Endothelial cell of umbilical vein (primary cell): ENCODE data around the gene TTC13. TPM values are rescaled to one million over a fixed set of nuclear protein-coding genes. Genes with fewer than 3 reads are reported as not detected.

Experiments
- BruUV-seq: library from RNA; stranded (reverse); fragments of 400-500 nt; replicated peaks from 2 replicates; lab custom pipeline; 2021; lab: Mats Ljungman, UMichigan
- CTCF ChIA-PET: fragments of 300-600, 350-600 bp; sonication (Branson Sonifier 250); formaldehyde crosslinking; loops from one replicate; lab custom pipeline; 2021; ENCODE audit warnings: antibody characterized with exemption, inconsistent platforms; lab: Charles Lee
- POLR2A ChIA-PET: fragments of 300-600, 350-600 bp; sonication (Branson Sonifier 250); formaldehyde crosslinking; loops from one replicate; lab custom pipeline; 2021; ENCODE audit warnings: antibody characterized with exemption, inconsistent platforms; lab: Charles Lee
- DNase-seq: peaks from one replicate; pipeline ENCODE4 v3.0.0-alpha.2; 2011; ENCODE audit warnings: low read depth, low spot score
- FAIRE-seq: peaks from 2 replicates; lab custom pipeline; 2011; peaks lifted over from hg19 to GRCh38; lab: Jason Lieb, UNC
- H2AFZ ChIP-seq: 2 replicates; pipeline ENCODE4 v1.6.0; 2012; ENCODE audit warnings: low read depth, low read length, control low read depth, inconsistent platforms
- H3K27ac ChIP-seq: 2 replicates; pipeline ENCODE4 v1.5.1; 2011; ENCODE audit warnings: low read depth, mild to moderate bottlenecking, control low read depth, low read length, moderate library complexity; ENCODE audit not compliant: insufficient read depth
- H3K27me3 ChIP-seq, 2 experiments: 2 replicates each; pipeline versions ENCODE4 v1.6.0 to v1.6.1; 2011; ENCODE audit warnings: low read length in 2 of 2, mixed read lengths in 1 of 2; ENCODE audit not compliant: control insufficient read depth in 2 of 2, insufficient read depth in 2 of 2
- H3K36me3 ChIP-seq, 2 experiments: 2 replicates in 1 of 2; 3 replicates in 1 of 2; pipeline ENCODE4 v1.5.1; 2011; ENCODE audit warnings: low read length in 2 of 2, mild to moderate bottlenecking in 1 of 2, moderate library complexity in 1 of 2; ENCODE audit not compliant: control insufficient read depth in 2 of 2, insufficient read depth in 2 of 2; ENCODE audit errors: extremely low read depth in 1 of 2
- H3K4me1 ChIP-seq: 3 replicates; pipeline ENCODE4 v1.5.1; 2011; ENCODE audit warnings: mild to moderate bottlenecking, low read length; ENCODE audit not compliant: control insufficient read depth, insufficient read depth; ENCODE audit errors: extremely low read depth
- H3K4me2 ChIP-seq: 2 replicates; pipeline ENCODE4 v1.6.1; 2011; ENCODE audit warnings: low read length, control low read depth, mixed read lengths; ENCODE audit not compliant: insufficient read depth
- H3K4me3 ChIP-seq, 3 experiments: fragments of 200-600 bp in 1 of 3; sonication (generic), shearing (Covaris generic) in 1 of 3; replicated peaks in 1 of 3; 2 replicates each; pipeline ENCODE4 v1.5.1; 2011 to 2016; ENCODE audit warnings: control low read depth in 3 of 3, low read length in 3 of 3, mild to moderate bottlenecking in 2 of 3, inconsistent platforms in 1 of 3, low read depth in 1 of 3, moderate library complexity in 1 of 3; ENCODE audit not compliant: insufficient read depth in 1 of 3
- H3K79me2 ChIP-seq: 2 replicates; pipeline ENCODE4 v1.6.0; 2012; ENCODE audit warnings: low read length, inconsistent platforms; ENCODE audit not compliant: control insufficient read depth, insufficient read depth
- H3K9ac ChIP-seq: replicated peaks from 2 replicates; pipeline ENCODE3; 2011; ENCODE audit warnings: low read length, control low read depth; ENCODE audit not compliant: insufficient read depth; ENCODE audit errors: extremely low read depth
- H3K9me1 ChIP-seq: replicated peaks from 3 replicates; pipeline ENCODE4 v1.6.0; 2011; ENCODE audit warnings: mild to moderate bottlenecking, low read length; ENCODE audit not compliant: control insufficient read depth, insufficient read depth; ENCODE audit errors: extremely low read depth
- H3K9me3 ChIP-seq: replicated peaks from 2 replicates; pipeline ENCODE4 v1.5.1; 2012; ENCODE audit warnings: low read length, inconsistent platforms; ENCODE audit not compliant: control insufficient read depth, insufficient read depth
- H4K20me1 ChIP-seq: replicated peaks from 2 replicates; pipeline ENCODE3; 2011; ENCODE audit warnings: mild to moderate bottlenecking, low read length; ENCODE audit not compliant: control insufficient read depth, insufficient read depth; ENCODE audit errors: extremely low read depth
- CTCF ChIP-seq, 2 donors: IDR thresholded peaks; 1 replicate in 1 of 2; 2 replicates in 1 of 2; pipeline ENCODE4 v1.5.1; 2011; ENCODE audit warnings: low read length in 2 of 2, mild to moderate bottlenecking in 2 of 2, moderate library complexity in 2 of 2, control low read depth in 1 of 2, inconsistent platforms in 1 of 2, low read depth in 1 of 2; ENCODE audit not compliant: insufficient read depth in 1 of 2; ENCODE audit errors: extremely low read depth in 1 of 2
- EZH2 ChIP-seq: IDR thresholded peaks from 2 replicates; pipeline ENCODE4 v1.6.1; 2012; ENCODE audit warnings: borderline replicate concordance, low read depth, mild to moderate bottlenecking, moderate library complexity, low read length, inconsistent platforms; ENCODE audit not compliant: severe bottlenecking
- FOS ChIP-seq: IDR thresholded peaks from 2 replicates; pipeline ENCODE4 v1.6.1; 2011; ENCODE audit warnings: mild to moderate bottlenecking, low read length, moderate library complexity, borderline replicate concordance; ENCODE audit not compliant: insufficient read depth
- GATA2 ChIP-seq: IDR thresholded peaks from 2 replicates; pipeline ENCODE4 v1.7.0; 2011; ENCODE audit warnings: low read depth, mild to moderate bottlenecking, moderate library complexity, mixed read lengths, low read length; ENCODE audit not compliant: insufficient read length, insufficient read depth
- JUN ChIP-seq: IDR thresholded peaks from 2 replicates; pipeline ENCODE4 v1.6.1; 2011; ENCODE audit warnings: borderline replicate concordance, low read depth; ENCODE audit not compliant: insufficient read length, insufficient read depth
- MAX ChIP-seq: IDR thresholded peaks from 2 replicates; pipeline ENCODE4 v1.6.1; 2011; ENCODE audit not compliant: insufficient read depth, insufficient read length
- MYC ChIP-seq: IDR thresholded peaks from one replicate; pipeline ENCODE4 v1.6.1; 2011; ENCODE audit warnings: mild to moderate bottlenecking, low read depth, low read length
- POLR2A ChIP-seq: IDR thresholded peaks from 2 replicates; pipeline ENCODE4 v1.6.1; 2012; ENCODE audit warnings: low read depth, mild to moderate bottlenecking, control low read depth, low read length
- POLR2AphosphoS5 ChIP-seq: IDR thresholded peaks from 2 replicates; pipeline ENCODE4 v1.6.1; 2012; ENCODE audit warnings: low read depth, mild to moderate bottlenecking, control low read depth, low read length, moderate library complexity; ENCODE audit not compliant: insufficient read depth
- dilution Hi-C: fragments of 300-500 bp; cut with MboI; formaldehyde crosslinking; loops from one replicate; pipeline ENCODE4 v1.15.0; 2019; ENCODE audit warnings: low sequenced_read_pairs; ENCODE audit not compliant: extremely low pct_ligation_motif_present
- intact Hi-C: fragments of 100-400 bp; cut with micrococcal nuclease; formaldehyde crosslinking; loops from one replicate; pipeline ENCODE4 v1.10.0; 2022
- polyA plus RNA-seq, 4 experiments: library from polyadenylated mRNA; depleted of rRNA in 3 of 4; stranded (reverse) in 3 of 4; unstranded in 1 of 4; fragments of >200 nt; gene quantifications; 2 replicates each; pipeline versions ENCODE4 v1.2.1 to v1.2.3, GENCODE V29; 2011 to 2012; ENCODE audit warnings: missing spikeins in 1 of 4
- total RNA-seq: library from RNA; stranded (reverse); gene quantifications from 2 replicates; pipeline ENCODE4 v1.2.3, GENCODE V29; 2021

TTC13 gene
- total and polyA plus RNA-seq, 2 donors (not counting 3 experiments of a cell fraction or from before 2014, with no cell fraction given), result 8.8 to 23.9 TPM

- no TSS peak for BruUV-seq
- Histone ChIP-seq H3K4me2 (no peak overlapping the region), H3K79me2 (no peaks in the 10 kb centered on the region), H3K27me3 (no peaks in the 10 kb centered on the region), H3K27ac (no peak overlapping the region), H3K9ac (no peak overlapping the region), H3K36me3 (no peaks in the 10 kb centered on the region), H3K9me1 (no peaks in the 10 kb centered on the region), H3K9me3 (no peaks in the 10 kb centered on the region), H3K4me3 (no peak overlapping the region), H4K20me1 (no peaks in the 10 kb centered on the region), H3K4me1 (no peaks in the 10 kb centered on the region), H2AFZ (no peak overlapping the region)
- FAIRE-seq (no peak), DNase-seq (no peak)
- dilution Hi-C loops (no loop called here), intact Hi-C loops (no loop called here)
- TF ChIP-seq GATA2 (no peak), FOS (no peak), MYC (no peak)
- ChIA-PET CTCF (interaction anchor here (1.2 to 1.4 kb wide), 2 partner anchors 9 to 15 kb away, joined by 3 to 4 read pairs; no protein-coding TSS in a partner anchor), POLR2A (no interaction called here)
These were observed 34.8 kb upstream of the TTC13 start for GRCh38 chr1:231013391-231014015.

GRCh38 chr1:231011963-231012362 is 33.3 kb upstream of the TTC13 start:
- TF ChIP-seq EZH2 (no peak), MAX (no peak), JUN (no peak), GATA2 (no peak), MYC (no peak), CTCF (IDR thresholded peaks at IDR 0.05; ENCODE audit: extremely low read depth in 1 of 2, insufficient read depth in 1 of 2, low read depth in 1 of 2, low read length in 2 of 2) (no peak), FOS (no peak), POLR2AphosphoS5 (no peak), POLR2A (no peak)
- no peaks in the 10 kb centered on the region for H3K9me1 ChIP-seq
- BruUV-seq, result no TSS peak
- no peaks in the 10 kb centered on the region for H4K20me1 ChIP-seq
- no peaks in the 10 kb centered on the region for H3K27me3 ChIP-seq
- no peak overlapping the region for H3K4me2 ChIP-seq
- intact Hi-C loops (no loop called here), dilution Hi-C loops (no loop called here)
- DNase-seq, result no peak
- no peaks in the 10 kb centered on the region for H3K4me1 ChIP-seq
- no peak overlapping the region for H3K9ac ChIP-seq
- POLR2A ChIA-PET, result no interaction called here
- H3K79me2 ChIP-seq, result no peaks in the 10 kb centered on the region
- CTCF ChIA-PET, result no interaction called here
- H3K36me3 ChIP-seq, result no peaks in the 10 kb centered on the region
- H3K4me3 ChIP-seq, result no peak overlapping the region
- H3K9me3 ChIP-seq, result no peaks in the 10 kb centered on the region
- H3K27ac ChIP-seq, result no peak overlapping the region
- no peak overlapping the region for H2AFZ ChIP-seq
- no peak for FAIRE-seq
